ENCODE data around the gene LRFN5. TPM values are rescaled to one million over a fixed set of nuclear protein-coding genes. Genes with fewer than 3 reads are reported as not detected.
"Not testable (repeated sequence)": the region's sequence is repeated elsewhere in the genome, so short reads cannot be mapped to it uniquely, and the experiment has no call there.

The LRFN5 gene
- total and polyA plus RNA-seq, 2 of the 13 experiments (the other 11 are each of a cell fraction or from before 2014, with no cell fraction given) = not detected

GRCh38 chr14:41905394-41905964 is 298.8 kb downstream of the LRFN5 start:
- DNase-seq (ENCODE audit: low spot score) = no peak
- Histone ChIP-seq H3K9ac (ENCODE audit: insufficient read depth, low read depth, low read length) (no peak overlapping the region), H3K4me3 (replicated peaks in 1 of 3; ENCODE audit: insufficient read depth in 1 of 3, low read depth in 2 of 3, low read length in 3 of 3) (no peak overlapping the region), H3K4me2 (ENCODE audit: low read depth, low read length) (no peak overlapping the region), H3K79me2 (ENCODE audit: insufficient read depth, low read length) (no peaks in the 10 kb centered on the region), H2AFZ (ENCODE audit: low read length) (no peak overlapping the region), H3K4me1 (ENCODE audit: insufficient read depth, low read length) (no peaks in the 10 kb centered on the region), H3K27ac (ENCODE audit: extremely low read length, insufficient read depth, low read length) (no peak overlapping the region), H3K9me3 (ENCODE audit: low read length) (peaks cover 18% of the 10 kb centered on the region), H3K27me3 (ENCODE audit: control insufficient read depth in 1 of 2, insufficient read depth in 2 of 2, low read length in 2 of 2) (no peaks in the 10 kb centered on the region), H3K36me3 (replicated peaks in 1 of 2; ENCODE audit: control insufficient read depth in 1 of 2, insufficient read depth in 2 of 2, low read length in 2 of 2) (no peaks in the 10 kb centered on the region), H4K20me1 (ENCODE audit: insufficient read depth, low read length) (no peaks in the 10 kb centered on the region)
- WGBS (ENCODE audit: low lambda C conversion rate) = 54% methylated on average over 9 of the region's 9 CpGs
- intact Hi-C loops (cut with micrococcal nuclease; ENCODE audit: unreplicated experiment) = no loop called here
- TF ChIP-seq RAD21 (CRISPR knock-in tag; IDR thresholded peaks at IDR 0.05) = no peak
- TF ChIP-seq ZSCAN12 (CRISPR knock-in tag; IDR thresholded peaks at IDR 0.05) = no peak
- TF ChIP-seq CC2D1A (CRISPR knock-in tag; IDR thresholded peaks at IDR 0.05) = no peak
- no peak for TF ChIP-seq CENPT (CRISPR knock-in tag; IDR thresholded peaks at IDR 0.05; ENCODE audit: low read depth)
- TF ChIP-seq SRSF1 (optimal IDR thresholded peaks at IDR 0.05; ENCODE audit: low read depth, low read length) = no peak
- POLR2A ChIA-PET = no interaction called here
- no TSS peak for BruUV-seq (replicated peaks)
- no peak for FAIRE-seq
- ATAC-seq = no peak
- in situ Hi-C loops (cut with HindIII; ENCODE audit: extremely low pct_ligation_motif_present, low pct_unique_long_range_greater_than_20kb) = no loop called here
- CTCF ChIA-PET (ENCODE audit: low intra/inter-chr PET ratio, low total read pairs) = no interaction called here

- H3K27me3 ChIP-seq (ENCODE audit: control insufficient read depth in 1 of 2, insufficient read depth in 2 of 2, low read length in 2 of 2); H4K20me1 ChIP-seq (ENCODE audit: insufficient read depth, low read length); H3K79me2 ChIP-seq (ENCODE audit: insufficient read depth, low read length); POLR2A ChIA-PET; FAIRE-seq; H3K4me1 ChIP-seq (ENCODE audit: insufficient read depth, low read length); H3K9ac ChIP-seq (ENCODE audit: insufficient read depth, low read depth, low read length); H3K4me3 ChIP-seq (replicated peaks in 1 of 3; ENCODE audit: insufficient read depth in 1 of 3, low read depth in 2 of 3, low read length in 3 of 3); H2AFZ ChIP-seq (ENCODE audit: low read length); DNase-seq (ENCODE audit: low spot score); H3K27ac ChIP-seq (ENCODE audit: extremely low read length, insufficient read depth, low read length); H3K36me3 ChIP-seq (replicated peaks in 1 of 2; ENCODE audit: control insufficient read depth in 1 of 2, insufficient read depth in 2 of 2, low read length in 2 of 2); ATAC-seq; BruUV-seq (replicated peaks); H3K4me2 ChIP-seq (ENCODE audit: low read depth, low read length); in situ Hi-C loops (cut with HindIII; ENCODE audit: extremely low pct_ligation_motif_present, low pct_unique_long_range_greater_than_20kb); intact Hi-C loops (cut with micrococcal nuclease; ENCODE audit: unreplicated experiment); CTCF ChIA-PET (ENCODE audit: low intra/inter-chr PET ratio, low total read pairs): not testable (repeated sequence)
- WGBS (ENCODE audit: low lambda C conversion rate) = 42% methylated on average over 12 of the region's 12 CpGs
- peaks cover 25% of the 10 kb centered on the region for H3K9me3 ChIP-seq (ENCODE audit: low read length)
Observed at GRCh38 chr14:41911155-41911554, 304.5 kb downstream of the LRFN5 start.

All from HepG2 (cell line).